Panc1 (cell line): Measurements from ENCODE around the gene CENPT. TPM values are rescaled to one million over a fixed set of nuclear protein-coding genes. Genes with fewer than 3 reads are reported as not detected.

Experiments
- ATAC-seq: fragments of 200-7000 bp; cut with Tn5 transposase; 2 replicates; pipeline ENCODE4 v1.9.1; 2020; ENCODE audit warnings: mild to moderate bottlenecking, moderate library complexity
- Bru-seq: library from RNA; stranded (reverse); fragments of 400-500 nt; gene quantifications from one replicate; lab custom pipeline; 2021; lab: Mats Ljungman, UMichigan
- BruChase-seq, 2 experiments: library from RNA; stranded (reverse); fragments of 400-500 nt; gene quantifications; one replicate each; lab custom pipeline; 2021; lab: Mats Ljungman, UMichigan
- BruUV-seq: library from RNA; stranded (reverse); fragments of 400-500 nt; replicated peaks from 2 replicates; lab custom pipeline; 2021; lab: Mats Ljungman, UMichigan
- CTCF ChIA-PET: fragments of 300-600 bp; sonication (Branson Sonifier 250); formaldehyde crosslinking; loops from one replicate; lab custom pipeline; 2022; ENCODE audit warnings: antibody characterized with exemption; lab: Charles Lee
- POLR2A ChIA-PET: fragments of 300-600 bp; sonication (Branson Sonifier 250); formaldehyde crosslinking; loops from one replicate; lab custom pipeline; 2022; ENCODE audit warnings: antibody characterized with exemption; lab: Charles Lee
- DNase-seq: peaks from one replicate; pipeline ENCODE4 v3.0.0-alpha.2; 2010; ENCODE audit warnings: low read depth, low spot score
- H3K27ac ChIP-seq: 2 replicates; pipeline ENCODE4 v1.5.1; 2011; ENCODE audit warnings: mild to moderate bottlenecking, low read length, inconsistent platforms
- H3K27me3 ChIP-seq: fragments of 200-500 bp; sonication (Bioruptor generic); 2 replicates; pipeline ENCODE4 v1.6.0; 2014; ENCODE audit warnings: low read length, inconsistent platforms; ENCODE audit not compliant: control insufficient read depth, insufficient read depth
- H3K36me3 ChIP-seq: fragments of 200-500 bp; sonication (Bioruptor generic); 2 replicates; pipeline ENCODE4 v1.5.1; 2014; ENCODE audit warnings: inconsistent platforms, mild to moderate bottlenecking, low read length, moderate library complexity; ENCODE audit not compliant: control insufficient read depth, insufficient read depth
- H3K4me1 ChIP-seq: 2 replicates; pipeline ENCODE4 v1.5.1; 2011; ENCODE audit warnings: inconsistent platforms, mild to moderate bottlenecking, low read length, moderate library complexity; ENCODE audit not compliant: control insufficient read depth, insufficient read depth
- H3K4me3 ChIP-seq, 2 experiments: 2 replicates each; pipeline ENCODE4 v1.5.1; 2011 to 2012; ENCODE audit warnings: low read depth in 2 of 2, low read length in 2 of 2, mild to moderate bottlenecking in 2 of 2, inconsistent platforms in 1 of 2, moderate library complexity in 1 of 2
- H3K9me3 ChIP-seq: fragments of 200-500 bp; sonication (Bioruptor generic); 2 replicates; pipeline ENCODE4 v1.5.1; 2014; ENCODE audit warnings: low read depth, mild to moderate bottlenecking, inconsistent platforms, low read length, moderate library complexity; ENCODE audit not compliant: control insufficient read depth, insufficient read depth
- CTCF ChIP-seq: fragments of 450-650 bp; IDR thresholded peaks from 2 replicates; pipeline ENCODE4 v1.5.1; 2017; ENCODE audit warnings: mild to moderate bottlenecking
- POLR2AphosphoS5 ChIP-seq: IDR thresholded peaks from 2 replicates; pipeline ENCODE4 v1.6.1; 2012; ENCODE audit warnings: mild to moderate bottlenecking, low read depth, low read length, moderate library complexity
- REST ChIP-seq, 2 experiments: IDR thresholded peaks; 2 replicates each; pipeline ENCODE4 v1.6.1; 2011 to 2012; ENCODE audit warnings: low read depth in 2 of 2, control low read depth in 1 of 2, low read length in 1 of 2, mild to moderate bottlenecking in 1 of 2, moderate library complexity in 1 of 2; ENCODE audit not compliant: insufficient read depth in 1 of 2
- SIN3A ChIP-seq: IDR thresholded peaks from 2 replicates; pipeline ENCODE4 v1.6.1; 2012; ENCODE audit warnings: low read depth, mild to moderate bottlenecking, low read length, moderate library complexity, borderline replicate concordance; ENCODE audit not compliant: insufficient read depth
- TCF7L2 ChIP-seq: IDR thresholded peaks from 2 replicates; pipeline ENCODE4 v1.6.1; 2011; ENCODE audit warnings: mild to moderate bottlenecking, low read depth, low read length, inconsistent platforms
- in situ Hi-C: cut with HindIII; loops from 2 replicates; pipeline ENCODE4 v1.10.0; 2016; ENCODE audit warnings: low sequenced_read_pairs, low pct_unique_long_range_greater_than_20kb
- intact Hi-C: fragments of 100-400 bp; cut with micrococcal nuclease; formaldehyde crosslinking; loops from one replicate; pipeline ENCODE4 v1.10.0; 2022; ENCODE audit not compliant: unreplicated experiment
- long read RNA-seq: library from polyadenylated mRNA; unstranded; transcript quantifications from one replicate; pipeline ENCODE4 v2.0.0, GENCODE V29; 2021; ENCODE audit not compliant: unreplicated experiment
- polyA plus RNA-seq: library from polyadenylated mRNA; unstranded; fragments of >200 nt; gene quantifications from one replicate; pipeline ENCODE4 v1.2.1, GENCODE V29; 2012; ENCODE audit warnings: missing spikeins; ENCODE audit not compliant: insufficient read length
- total RNA-seq: library from RNA; stranded (reverse); gene quantifications from one replicate; pipeline ENCODE4 v1.2.1, GENCODE V29; 2021; ENCODE audit not compliant: unreplicated experiment

Gene CENPT
- total RNA-seq (43.4 TPM), Bru-seq, nascent RNA (percentile 48 among the genes with signal in this experiment), BruChase-seq, experiment 1, labeled RNA remaining after a 2-hour chase (percentile 59 among the genes with signal in this experiment), BruChase-seq, experiment 2, labeled RNA remaining after a 6-hour chase (percentile 63 among the genes with signal in this experiment)
- polyA plus RNA-seq, result 27.6 TPM
- long read RNA-seq, transcript CENPT-218 (12 exons, 2,133 nt), result major isoform, 9 of 83 reads
- long read RNA-seq, partial matches to known transcripts, result 39 of 83 reads
- long read RNA-seq, other reads (novel, unspliced or antisense), result 32 of 83 reads

GRCh38 chr16:67847064-67847861, at the start of gene CENPT:
Gene CENPT (minus strand): TSS chr16:67847693. CDS start chr16:67833859, 13,834 bp downstream.
- peaks cover 26% of the 10 kb centered on the region for H3K4me1 ChIP-seq
- ChIA-PET CTCF (no interaction called here), POLR2A (no interaction called here)
- peak within 1 kb of the TSS; percentile 93 for H3K27ac ChIP-seq
- H3K27me3 ChIP-seq, result no peaks in the 10 kb centered on the region
- H3K36me3 ChIP-seq, result no peaks in the 10 kb centered on the region; the same call in none of the 2 replicates
- DNase-seq (no peak), ATAC-seq (peak; percentile 53)
- no TSS peak for BruUV-seq
- TF ChIP-seq CTCF, result no peak
- no peak for TF ChIP-seq REST (IDR thresholded peaks at IDR 0.05; ENCODE audit: insufficient read depth in 1 of 2, low read depth in 2 of 2, low read length in 1 of 2)
- no peak for TF ChIP-seq TCF7L2
- TF ChIP-seq POLR2AphosphoS5, result no peak
- TF ChIP-seq SIN3A, result no peak; the same call in 1 of the 2 replicates
- no peaks in the 10 kb centered on the region for H3K9me3 ChIP-seq
- H3K4me3 ChIP-seq, result peak within 1 kb of the TSS; percentile 85 to 92
- intact Hi-C loops (no loop called here), in situ Hi-C loops (no loop called here)

GRCh38 chr16:67897231-67897630, 49.7 kb upstream of the CENPT start:
- Histone ChIP-seq H3K4me1 (no peaks in the 10 kb centered on the region), H3K27ac (no peak overlapping the region), H3K27me3 (no peaks in the 10 kb centered on the region), H3K4me3 (no peak overlapping the region), H3K36me3 (no peaks in the 10 kb centered on the region; the same call in 1 of the 2 replicates), H3K9me3 (no peaks in the 10 kb centered on the region)
- ChIA-PET CTCF (interaction anchor here (0.6 to 0.9 kb wide), 2 partner anchors 45 to 144 kb away, joined by 3 read pairs; no protein-coding TSS in a partner anchor), POLR2A (interaction anchor here (0.6 kb wide), 1 partner anchor 160 kb away, joined by 5 read pairs; no protein-coding TSS in a partner anchor)
- in situ Hi-C loops, result no loop called here
- TF ChIP-seq POLR2AphosphoS5, result no peak
- no peak for TF ChIP-seq TCF7L2
- no peak for TF ChIP-seq SIN3A
- no peak for TF ChIP-seq REST (IDR thresholded peaks at IDR 0.05; ENCODE audit: insufficient read depth in 1 of 2, low read depth in 2 of 2, low read length in 1 of 2)
- no peak for TF ChIP-seq CTCF
- ATAC-seq, result no peak
- no peak for DNase-seq
- intact Hi-C loops, result no loop called here
- BruUV-seq, result no TSS peak
